Small intestine (tissue), 7 donors: Measurements from ENCODE around the gene ACP7. TPM values are rescaled to one million over a fixed set of nuclear protein-coding genes. Genes with fewer than 3 reads are reported as not detected.

Source experiments
- DNase-seq, 2 donors: peaks; one replicate each; pipeline versions ENCODE4 v3.0.0 to v3.0.0-alpha.2; 2013
- FAIRE-seq: peaks from 2 replicates; lab custom pipeline; 2012; peaks lifted over from hg19 to GRCh38; lab: Jason Lieb, UNC
- H3K27ac ChIP-seq, 3 donors: one replicate each; pipeline ENCODE4 v1.5.1; 2013; ENCODE audit warnings: low read length in 2 of 3, mild to moderate bottlenecking in 2 of 3, control low read depth in 1 of 3, inconsistent platforms in 1 of 3, low read depth in 1 of 3, moderate library complexity in 1 of 3
- H3K27me3 ChIP-seq, 3 donors: one replicate each; pipeline ENCODE4 v1.6.1; 2013; ENCODE audit warnings: low read length in 3 of 3, inconsistent platforms in 1 of 3; ENCODE audit not compliant: control insufficient read depth in 3 of 3, insufficient read depth in 3 of 3
- H3K36me3 ChIP-seq, 3 donors: one replicate each; pipeline ENCODE4 v1.6.1; 2013; ENCODE audit warnings: low read length in 3 of 3, inconsistent platforms in 1 of 3, low read depth in 1 of 3, mild to moderate bottlenecking in 1 of 3, moderate library complexity in 1 of 3; ENCODE audit not compliant: control insufficient read depth in 3 of 3, insufficient read depth in 2 of 3
- H3K4me1 ChIP-seq, 3 donors: one replicate each; pipeline ENCODE4 v1.6.1; 2013; ENCODE audit warnings: low read length in 2 of 3, inconsistent platforms in 1 of 3, low read depth in 1 of 3, mild to moderate bottlenecking in 1 of 3, moderate library complexity in 1 of 3; ENCODE audit not compliant: control insufficient read depth in 3 of 3, insufficient read depth in 2 of 3
- H3K4me3 ChIP-seq, 3 donors: one replicate each; pipeline ENCODE4 v1.5.1; 2013; ENCODE audit warnings: low read length in 3 of 3, control low read depth in 1 of 3, inconsistent platforms in 1 of 3, low read depth in 1 of 3, mild to moderate bottlenecking in 1 of 3, moderate library complexity in 1 of 3
- H3K9me3 ChIP-seq, 2 donors: one replicate each; pipeline ENCODE4 v1.6.1; 2013; ENCODE audit warnings: low read depth in 1 of 2, low read length in 1 of 2; ENCODE audit not compliant: control insufficient read depth in 2 of 2, insufficient read depth in 1 of 2
- WGBS, 3 donors: extraction: QIAGEN DNeasy Blood & Tissue Kit; methylation state at CpG; one replicate each; pipeline ENCODE4 v1.1.7; 2013; 5-methylcytosine and 5-hydroxymethylcytosine counted together
- polyA plus RNA-seq, 4 donors: library from polyadenylated mRNA; stranded (reverse) in 3 of 4; unstranded in 1 of 4; fragments of 200-250 nt in 3 of 4; fragments of 120-200 nt in 1 of 4; gene quantifications; one replicate each; pipeline versions ENCODE4 v1.2.1 to v1.2.3, GENCODE V29; 2013
- donor health status: healthy with polysubstance abuse.
- donor health status: control.
- donor health status: control.
- donor health status: Bipolar disorder and iron deficiency.
- donor health status: healthy.

The ACP7 gene
- polyA plus RNA-seq, 4 donors = 0.01 to 2.9 TPM; not detected in 2

DNA sequence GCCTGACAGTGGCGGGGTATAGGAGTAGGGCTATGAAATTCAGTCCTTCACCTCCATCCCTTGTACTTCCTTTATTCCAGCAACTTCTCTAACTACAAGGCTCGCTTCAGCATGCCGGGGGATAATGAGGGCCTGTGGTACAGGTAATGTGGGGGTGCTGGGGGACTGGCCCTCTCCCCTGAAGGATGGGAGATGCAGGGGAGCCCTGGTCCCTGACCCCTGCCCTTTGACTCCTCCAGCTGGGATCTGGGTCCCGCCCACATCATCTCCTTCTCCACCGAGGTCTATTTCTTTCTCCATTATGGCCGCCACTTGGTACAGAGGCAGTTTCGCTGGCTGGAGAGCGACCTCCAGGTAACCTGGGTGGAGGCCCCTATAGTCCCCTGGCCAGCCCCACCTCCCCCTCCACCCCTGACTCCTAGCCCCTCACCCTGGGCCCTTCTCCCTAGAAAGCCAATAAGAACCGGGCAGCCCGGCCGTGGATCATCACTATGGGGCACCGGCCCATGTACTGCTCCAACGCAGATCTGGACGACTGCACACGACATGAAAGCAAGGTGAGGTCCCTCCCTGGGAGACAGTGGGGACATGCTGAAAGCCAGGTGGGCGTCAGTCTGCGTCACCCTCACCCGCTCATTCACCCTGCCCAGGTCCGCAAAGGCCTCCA is 16.5 kb downstream of the ACP7 start:
- Histone ChIP-seq H3K4me1 (peaks cover 0 to 21% (median 0%) of the 10 kb centered on the region in 3 donors), H3K27me3 (peaks cover 0 to 12% (median 0%) of the 10 kb centered on the region in 3 donors), H3K36me3 (no peaks in the 10 kb centered on the region), H3K4me3 (no peak overlapping the region), H3K9me3 (peaks cover 0 to 2% of the 10 kb centered on the region in 2 donors), H3K27ac (no peak overlapping the region)
- WGBS, 3 donors = 88% methylated on average over 19 of the region's 19 CpGs
- no peak for FAIRE-seq
- DNase-seq = no peak

DNA sequence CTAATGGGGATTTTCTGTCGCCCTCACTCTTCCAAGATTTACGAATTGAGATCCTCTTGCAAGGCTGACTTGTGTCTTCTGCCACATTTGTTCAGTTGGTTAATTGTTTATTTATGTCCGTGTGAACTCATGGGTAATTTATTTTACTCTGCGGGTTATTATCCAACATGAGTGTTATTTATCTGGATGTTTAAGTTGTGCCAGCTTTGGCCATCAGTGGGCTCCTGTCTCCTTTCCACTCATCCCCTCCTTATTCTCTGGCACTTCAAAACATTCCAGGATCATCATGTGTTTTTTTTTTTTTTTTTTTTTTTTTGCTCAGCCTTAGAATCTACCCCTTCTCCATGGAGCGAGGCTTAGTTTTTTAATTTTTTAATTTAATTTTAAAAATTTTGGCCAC is 19.0 kb downstream of the ACP7 start:
- 57 to 84% (median 64%) methylated on average over 5 of the region's 5 CpGs for WGBS, 3 donors
- Histone ChIP-seq H3K4me3 (no peak overlapping the region), H3K27ac (no peak overlapping the region), H3K27me3 (peaks cover 0 to 12% (median 0%) of the 10 kb centered on the region in 3 donors), H3K4me1 (peaks cover 0 to 7% (median 0%) of the 10 kb centered on the region in 3 donors), H3K36me3 (no peaks in the 10 kb centered on the region), H3K9me3 (no peaks in the 10 kb centered on the region)
- FAIRE-seq = no peak
- DNase-seq = no peak

DNA sequence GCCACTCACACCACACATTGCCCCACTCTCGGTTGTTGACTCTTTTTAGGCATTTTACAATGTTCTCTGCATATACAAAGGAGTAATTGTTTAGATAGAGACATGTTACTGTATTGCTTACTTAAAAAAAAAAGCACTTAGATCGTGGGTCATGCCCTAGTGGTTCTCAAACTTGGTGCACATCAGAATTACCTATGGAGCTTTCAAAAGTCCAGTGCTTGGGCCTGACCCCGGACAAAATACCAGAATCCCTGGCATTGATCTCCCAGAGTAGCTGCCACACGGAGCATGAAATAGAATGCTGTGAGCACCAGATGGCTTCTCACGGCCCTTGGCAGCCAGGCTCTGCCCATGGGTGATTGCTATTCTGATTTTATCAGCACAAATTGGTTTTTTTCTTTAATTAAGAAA is 20.0 kb downstream of the ACP7 start:
- no peaks in the 10 kb centered on the region for H3K36me3 ChIP-seq
- FAIRE-seq (no peak), DNase-seq (no peak)
- no peaks in the 10 kb centered on the region for H3K4me1 ChIP-seq
- H3K27me3 ChIP-seq = peaks cover 0 to 3% (median 0%) of the 10 kb centered on the region in 3 donors
- WGBS, 3 donors = 38 to 49% (median 44%) methylated on average over 5 of the region's 5 CpGs
- no peak overlapping the region for H3K4me3 ChIP-seq
- H3K27ac ChIP-seq = no peak overlapping the region
- no peaks in the 10 kb centered on the region for H3K9me3 ChIP-seq

- no peak overlapping the region for H3K4me3 ChIP-seq
- 64 to 68% (median 66%) methylated on average over 7 of the region's 7 CpGs for WGBS, 3 donors
- no peaks in the 10 kb centered on the region for H3K36me3 ChIP-seq
- H3K4me1 ChIP-seq = peaks cover 0 to under 1% (median 0%) of the 10 kb centered on the region in 3 donors
- FAIRE-seq = no peak
- H3K27ac ChIP-seq = no peak overlapping the region
- H3K27me3 ChIP-seq = no peaks in the 10 kb centered on the region
- no peak for DNase-seq
- no peaks in the 10 kb centered on the region for H3K9me3 ChIP-seq
Observed at GRCh38 chr19:39106194-39106593, 22.0 kb downstream of the ACP7 start.

GRCh38 chr19:39109641-39110040 is 25.5 kb downstream of the ACP7 start:
- no peaks in the 10 kb centered on the region for H3K27me3 ChIP-seq
- no peak for FAIRE-seq
- DNase-seq = no peak

DNA sequence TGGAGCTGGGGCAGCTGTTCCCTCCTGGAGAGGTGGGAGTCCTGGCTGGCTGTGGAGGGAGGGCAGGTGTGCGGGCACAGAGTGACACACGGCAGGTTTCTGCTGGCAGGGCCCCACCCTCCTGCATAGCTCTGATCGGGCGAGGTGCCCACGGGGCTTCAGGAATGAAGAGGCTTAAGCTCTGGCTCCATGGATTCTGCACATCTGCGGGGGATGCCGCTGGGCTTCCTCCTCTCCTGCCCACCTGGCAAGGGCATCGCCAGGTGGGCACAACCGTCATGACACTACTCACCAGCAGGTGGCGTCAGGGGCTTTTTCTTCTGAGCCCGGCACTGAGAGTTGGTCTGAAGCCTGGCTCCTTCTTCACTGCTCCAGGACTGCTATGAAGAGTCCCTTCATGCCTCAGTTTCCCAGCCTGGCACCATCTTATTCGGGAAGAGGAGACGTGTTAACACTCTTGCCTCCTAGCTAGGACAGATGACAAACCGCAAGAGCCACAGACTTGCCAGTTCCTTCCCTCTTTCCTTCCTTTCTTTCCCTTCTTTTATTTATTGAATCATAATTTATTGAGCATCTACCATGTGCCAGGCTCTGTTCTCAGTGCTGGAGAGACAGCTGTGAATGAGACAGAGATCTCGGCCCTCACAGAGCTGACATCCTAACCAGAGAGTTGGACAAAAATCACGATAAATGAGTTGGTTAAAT is 26.2 kb downstream of the ACP7 start:
- no peaks in the 10 kb centered on the region for H3K36me3 ChIP-seq
- H3K4me3 ChIP-seq = no peak overlapping the region
- DNase-seq (peak; percentile 61 to 64), FAIRE-seq (no peak)
- H3K27ac ChIP-seq = no peak overlapping the region
- 20 to 26% (median 20%) methylated on average over 15 to 16 of the region's 16 CpGs for WGBS, 3 donors
- H3K27me3 ChIP-seq = no peaks in the 10 kb centered on the region
- H3K9me3 ChIP-seq = no peaks in the 10 kb centered on the region
- peaks cover 0 to 10% (median 2%) of the 10 kb centered on the region in 3 donors for H3K4me1 ChIP-seq

More at GRCh38 chr19:39109641-39110040, 25.5 kb downstream of the ACP7 start:
- Histone ChIP-seq H3K27ac (no peak overlapping the region), H3K36me3 (no peaks in the 10 kb centered on the region), H3K9me3 (no peaks in the 10 kb centered on the region), H3K4me3 (no peak overlapping the region), H3K4me1 (peaks cover 0 to 10% (median 2%) of the 10 kb centered on the region in 3 donors)

- Histone ChIP-seq H3K4me3 (no peak overlapping the region), H3K36me3 (no peaks in the 10 kb centered on the region), H3K9me3 (no peaks in the 10 kb centered on the region), H3K27ac (peak overlapping the region in 1 of 3 donors; percentile 76), H3K27me3 (no peaks in the 10 kb centered on the region), H3K4me1 (peaks cover 0 to 10% (median 2%) of the 10 kb centered on the region in 3 donors)
- WGBS, 3 donors = 10 to 38% (median 25%) methylated on average over 15 to 18 of the region's 18 CpGs
- FAIRE-seq = no peak
- DNase-seq = peak; percentile 56 to 69
Observed at GRCh38 chr19:39111593-39112199, 27.5 kb downstream of the ACP7 start.

DNA sequence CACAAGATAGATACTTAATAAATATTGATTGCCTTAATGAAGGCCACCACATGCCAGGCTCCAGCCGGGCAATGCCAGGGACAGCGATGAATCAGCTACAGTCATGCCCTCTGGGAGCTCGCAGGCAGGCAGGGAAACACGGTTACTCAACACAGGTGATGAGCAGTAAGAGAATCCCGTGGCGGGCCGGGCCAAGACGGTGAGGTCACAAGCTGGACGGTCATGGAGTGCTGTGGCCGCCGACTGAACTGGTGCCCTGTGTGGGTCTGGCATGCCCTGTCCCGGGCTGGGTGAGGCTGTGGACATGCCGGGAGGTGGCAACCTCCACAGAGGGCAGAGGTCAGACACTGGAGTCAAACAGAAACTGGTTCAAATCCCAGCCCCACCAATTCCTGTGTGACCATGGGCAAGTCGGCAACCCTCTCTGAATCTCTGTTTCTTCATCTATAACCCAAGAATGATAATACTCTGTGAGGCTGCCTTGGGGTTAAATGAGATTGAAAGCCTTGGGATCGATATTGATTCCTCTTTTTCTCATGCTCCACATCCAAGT is 28.2 kb downstream of the ACP7 start:
- 25 to 69% (median 29%) methylated on average over 15 of the region's 15 CpGs for WGBS, 3 donors
- peak in 1 of 2 donors; percentile 78 for DNase-seq
- H3K4me3 ChIP-seq = no peak overlapping the region
- H3K27ac ChIP-seq = peak overlapping the region in 1 of 3 donors; percentile 76
- no peaks in the 10 kb centered on the region for H3K36me3 ChIP-seq
- FAIRE-seq = no peak
- no peaks in the 10 kb centered on the region for H3K27me3 ChIP-seq
- no peaks in the 10 kb centered on the region for H3K9me3 ChIP-seq
- H3K4me1 ChIP-seq = peaks cover 0 to 10% (median 2%) of the 10 kb centered on the region in 3 donors
